RWPE1 (cell line): ENCODE data around the gene TMEM187.

Experiments
- CTCF ChIA-PET: fragments of 350-600 bp; sonication (Branson Sonifier 250); formaldehyde crosslinking; extraction: SDS; loops from one replicate; lab custom pipeline; 2021; lab: Yijun Ruan, JAX
- POLR2A ChIA-PET: fragments of 400-600 bp; formaldehyde crosslinking; extraction: SDS; loops from one replicate; lab custom pipeline; 2020; ENCODE audit warnings: antibody characterized with exemption; ENCODE audit not compliant: low non-redundant PET; lab: Yijun Ruan, JAX
- DNase-seq: peaks from one replicate; pipeline ENCODE4 v3.0.0; 2012; ENCODE audit warnings: low spot score
- H3K27ac ChIP-seq: fragments of 450-650 bp; 2 replicates; pipeline ENCODE4 v1.5.1; 2017
- CTCF ChIP-seq: fragments of 450-650 bp; conservative IDR thresholded peaks from 2 replicates; pipeline ENCODE4 v1.5.1; 2017; ENCODE audit warnings: low read depth, mild to moderate bottlenecking

Gene TMEM187

GRCh38 chrX:154000051-154000450, 27.5 kb downstream of the TMEM187 start:
- peak; percentile 17 for DNase-seq
- TF ChIP-seq CTCF, result no peak
- no peak overlapping the region; the same call in 1 of the 2 replicates for H3K27ac ChIP-seq
- POLR2A ChIA-PET, result no interaction called here
- CTCF ChIA-PET, result no interaction called here

- ChIA-PET CTCF (interaction anchor here (0.9 kb wide), 1 partner anchor 11 kb away, joined by 3 read pairs; no protein-coding TSS in a partner anchor), POLR2A (interaction anchor here (0.6 kb wide), 1 partner anchor 22 kb away, joined by 8 read pairs; no protein-coding TSS in a partner anchor)
- peak overlapping the region; percentile 65 for H3K27ac ChIP-seq
- DNase-seq, result peak; percentile 25
- no peak for TF ChIP-seq CTCF
These were observed 29.7 kb downstream of the TMEM187 start for GRCh38 chrX:154002215-154002719.

GRCh38 chrX:154004315-154004714, 31.8 kb downstream of the TMEM187 start:
- TF ChIP-seq CTCF, result no peak
- POLR2A ChIA-PET, result no interaction called here
- DNase-seq, result no peak
- H3K27ac ChIP-seq, result no peak overlapping the region
- CTCF ChIA-PET, result no interaction called here

- DNase-seq, result no peak
- CTCF ChIA-PET, result no interaction called here
- TF ChIP-seq CTCF, result no peak
- no peak overlapping the region for H3K27ac ChIP-seq
- POLR2A ChIA-PET, result no interaction called here
These were observed 34.4 kb downstream of the TMEM187 start for GRCh38 chrX:154006947-154007346.

GRCh38 chrX:154008521-154008920, 36.0 kb downstream of the TMEM187 start:
- DNase-seq, result no peak
- ChIA-PET CTCF (no interaction called here), POLR2A (interaction anchor here (0.6 kb wide), 1 partner anchor 246 kb away, joined by 3 read pairs; no protein-coding TSS in a partner anchor)
- H3K27ac ChIP-seq, result peak overlapping the region; percentile 17; the same call in 1 of the 2 replicates
- no peak for TF ChIP-seq CTCF

- peak; percentile 30 for DNase-seq
- CTCF ChIA-PET, result no interaction called here
- H3K27ac ChIP-seq, result peak overlapping the region; percentile 54
- POLR2A ChIA-PET, result no interaction called here
- no peak for TF ChIP-seq CTCF
These were observed 38.0 kb downstream of the TMEM187 start for GRCh38 chrX:154010330-154011087.
